ENCODE results near the gene PA2G4.

DNA sequence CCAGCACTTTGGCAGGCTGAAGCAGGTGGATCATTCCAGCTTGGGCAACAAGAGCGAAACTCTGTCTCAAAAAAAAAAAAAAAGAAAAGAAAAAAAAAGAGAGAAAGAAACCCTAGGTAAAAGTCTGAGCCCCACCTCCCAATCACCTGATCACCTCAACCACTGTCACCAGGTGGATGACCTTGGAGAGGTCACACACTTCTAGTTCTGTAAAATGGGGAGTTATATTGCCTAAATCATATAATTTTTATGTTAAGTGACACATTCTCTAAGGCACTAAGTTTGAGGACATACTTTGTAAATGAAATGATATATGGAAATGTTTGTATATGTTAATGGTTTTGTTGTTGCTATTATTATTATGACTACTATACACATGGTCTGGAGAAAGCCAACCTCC lies 25.9 kb upstream of the PA2G4 start:
- TF ChIP-seq POLR2A (IDR thresholded peaks at IDR 0.05; ENCODE audit: low read depth, low read length) (no peak), POLR2AphosphoS5 (IDR thresholded peaks at IDR 0.05; ENCODE audit: low read depth, low read length) (no peak)

All from GM12892 (cell line).